HG03354 (cell line): ENCODE measurements around the gene GSK3B.

ENCODE experiments used
- ATAC-seq: cut with Tn5 transposase; IDR thresholded peaks from one replicate; pipeline ENCODE4 v1.9.1; 2021; ENCODE audit warnings: mild to moderate bottlenecking; ENCODE audit not compliant: unreplicated experiment, poor library complexity, severe bottlenecking

GSK3B gene

GRCh38 chr3:119964294-119964693 is 130.0 kb downstream of the GSK3B start:
- ATAC-seq, result no peak

- ATAC-seq, result no peak
Measured at GRCh38 chr3:119955972-119956371, 138.3 kb downstream of the GSK3B start.

GRCh38 chr3:119950666-119951325 is 143.5 kb downstream of the GSK3B start:
- ATAC-seq, result no peak

- no peak for ATAC-seq
Measured at GRCh38 chr3:119945291-119945690, 149.0 kb downstream of the GSK3B start.

GRCh38 chr3:119944091-119944490 is 150.2 kb downstream of the GSK3B start:
- ATAC-seq, result peak; percentile 62

DNA sequence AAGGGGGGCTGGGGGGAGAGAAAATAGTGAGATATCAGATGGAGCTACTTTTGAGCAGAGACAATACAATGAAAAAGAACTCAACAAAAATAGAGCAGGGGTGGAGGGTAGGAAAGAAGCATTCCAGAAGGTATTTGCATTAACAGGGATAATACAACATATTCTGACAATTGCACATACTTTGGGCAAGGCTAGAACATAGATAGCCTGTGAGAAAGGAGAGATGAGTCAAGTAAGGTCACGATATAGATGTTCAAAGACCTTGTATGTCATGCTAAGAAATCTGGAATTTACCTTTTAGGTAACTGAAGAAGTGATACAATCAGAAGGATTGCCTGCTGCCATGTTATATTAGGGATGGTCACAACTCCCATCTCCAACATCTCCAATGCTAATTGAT is 155.2 kb downstream of the GSK3B start:
- no peak for ATAC-seq

DNA sequence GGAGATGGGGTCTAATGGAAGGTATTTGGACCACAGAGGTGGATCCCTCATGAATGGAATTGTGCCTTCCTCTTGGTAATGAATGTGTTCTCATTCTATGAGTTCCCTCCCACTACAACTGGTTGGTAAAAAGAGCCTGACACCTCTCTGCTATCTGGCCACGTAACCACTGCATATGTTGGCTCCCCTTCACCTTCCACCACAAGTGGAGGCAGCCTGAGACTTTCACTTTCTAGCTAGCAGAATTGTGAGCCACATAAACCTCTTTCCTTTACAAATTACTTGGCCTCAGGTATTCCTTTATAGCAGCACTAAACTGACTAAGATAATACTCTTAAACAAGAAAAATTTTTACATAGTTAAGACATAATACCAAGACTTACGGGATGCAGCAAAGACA is 157.0 kb downstream of the GSK3B start:
- ATAC-seq, result peak; percentile 96

GRCh38 chr3:119934249-119934648 is 160.0 kb downstream of the GSK3B start:
- no peak for ATAC-seq

GRCh38 chr3:119933207-119933606 is 161.0 kb downstream of the GSK3B start:
- no peak for ATAC-seq

DNA sequence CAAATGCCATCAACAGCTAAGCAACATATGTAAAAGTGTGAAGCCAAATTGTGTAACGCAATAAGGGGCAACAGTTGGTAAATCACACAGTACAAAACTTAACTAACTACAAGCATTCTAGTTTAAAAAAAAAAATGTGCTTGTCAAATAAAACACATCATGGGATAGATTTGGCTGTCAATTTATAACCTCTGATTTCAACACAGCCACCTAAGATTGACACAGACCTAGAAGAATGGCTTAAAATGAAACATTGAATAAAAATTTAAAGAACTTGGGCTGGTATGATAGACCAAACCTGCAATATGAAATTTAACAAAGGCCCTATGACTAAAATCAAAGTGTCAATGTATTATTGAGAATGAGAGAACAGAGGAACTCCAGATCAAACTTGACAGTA is 164.0 kb downstream of the GSK3B start:
- ATAC-seq, result no peak

- no peak for ATAC-seq
Measured at GRCh38 chr3:119927190-119927589, 167.1 kb downstream of the GSK3B start.

DNA sequence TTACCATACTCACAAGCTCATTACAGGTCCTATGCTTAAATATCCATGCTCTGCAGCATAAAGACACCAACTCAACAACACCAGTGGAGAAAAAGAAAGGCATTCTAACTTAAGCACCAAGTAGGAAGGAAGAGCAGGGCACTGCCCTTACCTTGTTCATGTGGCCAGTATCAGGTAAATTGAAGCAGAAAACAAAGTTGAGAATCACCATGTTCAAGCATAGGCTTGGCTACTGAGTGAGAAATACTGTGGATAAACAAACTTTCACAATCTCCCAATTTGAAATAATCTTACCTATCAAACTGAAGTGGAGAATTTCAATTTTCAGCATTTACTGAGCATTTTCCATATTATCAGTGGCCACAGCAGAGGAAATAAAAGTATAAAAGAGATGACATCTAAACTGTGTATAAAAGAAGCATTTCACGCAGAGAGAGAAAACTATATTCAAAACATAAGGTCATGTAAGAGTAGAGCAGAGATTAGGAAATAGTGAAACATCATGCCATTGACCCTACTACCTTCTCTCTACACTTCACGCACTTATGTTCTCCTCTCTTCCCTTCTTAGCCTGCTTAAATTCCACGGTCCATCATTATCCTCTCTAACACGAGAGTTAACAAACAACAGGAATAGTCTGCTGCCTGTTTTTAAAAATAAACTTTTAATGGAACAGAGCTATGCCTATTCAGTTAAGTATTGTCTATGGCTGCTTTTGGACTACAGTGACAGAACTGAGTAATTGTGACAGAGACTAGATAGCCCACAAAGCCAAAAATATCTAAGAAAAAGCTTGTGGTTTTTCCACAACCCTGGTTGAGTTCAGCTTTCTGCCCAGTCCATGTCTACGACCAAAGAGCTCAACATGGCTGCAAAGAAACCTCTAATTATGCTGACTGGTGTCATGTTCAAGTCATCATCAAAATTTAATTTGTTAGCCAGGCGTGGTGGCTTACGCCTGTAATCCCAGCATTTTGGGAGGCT is 169.8 kb downstream of the GSK3B start:
- no peak for ATAC-seq

DNA sequence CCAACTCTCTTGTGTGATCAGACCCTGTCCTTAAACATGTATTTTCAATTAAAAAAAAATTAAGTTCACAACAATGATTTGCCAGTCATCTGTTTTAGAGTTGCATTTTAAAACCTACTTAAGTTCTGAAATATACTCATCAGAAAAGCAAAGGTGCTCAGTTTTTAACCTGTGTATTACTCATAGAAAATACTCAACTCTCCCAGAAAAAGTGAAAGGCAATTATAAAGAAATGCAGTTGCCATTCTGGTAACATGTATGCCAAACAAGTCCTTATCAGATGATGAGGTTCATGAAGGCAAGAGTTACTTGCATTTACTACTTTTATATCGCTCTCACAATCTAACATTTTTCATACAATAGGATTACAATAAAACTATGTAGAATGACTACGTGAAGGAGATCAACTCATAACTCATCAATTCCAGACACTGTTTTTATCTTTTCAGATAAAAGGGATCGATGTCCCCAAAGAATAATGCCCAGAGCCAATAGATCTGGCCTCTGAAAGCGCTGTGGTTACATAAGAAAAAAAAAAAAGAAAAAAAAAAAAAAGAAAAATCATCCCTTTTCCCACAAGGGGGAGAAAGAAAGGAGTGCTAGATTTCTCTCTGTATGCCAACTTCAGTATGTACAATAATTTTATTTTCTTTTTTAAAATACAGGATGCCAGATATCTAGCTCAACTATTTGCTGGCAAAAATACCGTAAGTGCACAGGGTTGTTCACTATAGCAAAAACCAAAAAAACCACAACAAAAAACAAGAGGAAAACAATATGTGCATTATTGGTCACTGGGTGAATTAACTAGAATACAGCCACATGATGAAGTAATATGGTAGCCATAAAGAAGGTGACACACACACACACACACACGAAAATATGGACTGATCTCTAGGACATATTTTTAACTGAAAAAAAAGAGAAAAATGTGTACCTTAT is 175.0 kb downstream of the GSK3B start:
- no peak for ATAC-seq

- no peak for ATAC-seq
Measured at GRCh38 chr3:119913021-119913420, 181.2 kb downstream of the GSK3B start.

DNA sequence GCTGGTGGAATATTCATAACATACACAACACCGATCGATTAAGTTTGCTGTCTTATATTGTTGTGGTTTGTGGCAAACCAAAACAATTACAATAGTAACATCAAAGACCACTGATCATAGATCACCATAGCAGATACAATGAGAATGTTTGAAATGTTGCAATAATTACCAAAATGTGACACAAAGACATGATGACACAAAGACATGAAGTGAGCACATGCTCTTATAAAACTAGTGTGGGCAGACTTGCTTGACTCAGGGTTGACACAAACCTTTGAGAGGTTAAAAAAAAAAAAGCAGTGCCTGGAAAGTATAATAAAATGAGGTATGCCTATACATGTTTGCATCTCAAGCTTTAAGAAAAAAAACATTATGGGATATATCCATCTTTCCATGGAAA is 182.0 kb downstream of the GSK3B start:
- no peak for ATAC-seq

GRCh38 chr3:119911748-119912147 is 182.5 kb downstream of the GSK3B start:
- ATAC-seq, result no peak

DNA sequence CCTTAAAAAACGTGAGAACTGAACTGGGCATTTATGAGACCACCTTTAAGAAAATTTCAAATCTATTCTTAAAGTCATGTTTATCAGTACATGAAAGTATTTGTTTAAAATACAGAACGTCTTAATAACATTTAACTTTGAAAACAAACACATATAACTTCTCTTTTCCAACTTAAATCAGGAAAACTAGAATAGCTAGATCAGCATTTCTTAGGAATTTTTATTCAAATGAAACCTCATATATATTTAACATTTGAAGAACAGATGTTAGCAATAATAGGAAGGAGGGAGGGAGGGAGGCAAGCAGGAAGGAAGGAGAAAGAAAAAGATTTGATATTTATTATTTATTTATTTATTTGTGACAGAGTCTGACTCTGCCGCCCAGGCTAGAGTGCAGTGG is 192.2 kb downstream of the GSK3B start:
- ATAC-seq, result no peak

DNA sequence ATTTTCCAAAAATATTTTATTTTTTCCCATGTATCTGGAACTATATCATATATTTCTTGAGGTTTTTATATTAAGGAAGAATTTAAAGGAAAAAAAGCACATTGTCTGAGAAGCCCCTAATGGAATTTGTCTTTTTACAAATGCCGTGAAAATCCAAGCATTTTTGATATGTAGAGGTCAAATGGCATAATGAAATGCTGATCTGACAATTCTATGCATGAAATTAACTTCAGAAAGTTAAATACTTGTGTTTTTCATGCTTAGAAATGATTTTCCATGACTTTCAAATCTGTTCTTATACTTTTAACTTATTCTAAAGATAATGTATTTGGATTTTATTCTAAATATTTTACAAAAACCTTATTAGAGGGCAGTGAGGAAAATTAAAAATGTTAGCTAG is 193.1 kb downstream of the GSK3B start:
- no peak for ATAC-seq

DNA sequence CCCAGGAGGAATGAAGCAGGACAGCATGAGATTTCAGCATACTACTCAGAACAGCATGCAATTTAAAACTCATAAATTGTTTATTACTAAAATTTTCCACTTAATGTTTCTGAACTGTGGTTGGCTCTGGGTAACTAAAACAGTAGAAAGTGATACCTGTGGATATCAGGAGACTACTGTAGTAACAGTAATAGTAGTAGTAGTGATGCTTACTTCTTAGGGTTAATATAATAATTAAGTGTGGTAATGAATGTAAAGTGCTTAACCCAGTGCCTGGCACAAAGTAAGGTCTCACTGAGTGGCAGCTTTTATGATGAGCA is 195.1 kb downstream of the GSK3B start:
- ATAC-seq, result no peak

DNA sequence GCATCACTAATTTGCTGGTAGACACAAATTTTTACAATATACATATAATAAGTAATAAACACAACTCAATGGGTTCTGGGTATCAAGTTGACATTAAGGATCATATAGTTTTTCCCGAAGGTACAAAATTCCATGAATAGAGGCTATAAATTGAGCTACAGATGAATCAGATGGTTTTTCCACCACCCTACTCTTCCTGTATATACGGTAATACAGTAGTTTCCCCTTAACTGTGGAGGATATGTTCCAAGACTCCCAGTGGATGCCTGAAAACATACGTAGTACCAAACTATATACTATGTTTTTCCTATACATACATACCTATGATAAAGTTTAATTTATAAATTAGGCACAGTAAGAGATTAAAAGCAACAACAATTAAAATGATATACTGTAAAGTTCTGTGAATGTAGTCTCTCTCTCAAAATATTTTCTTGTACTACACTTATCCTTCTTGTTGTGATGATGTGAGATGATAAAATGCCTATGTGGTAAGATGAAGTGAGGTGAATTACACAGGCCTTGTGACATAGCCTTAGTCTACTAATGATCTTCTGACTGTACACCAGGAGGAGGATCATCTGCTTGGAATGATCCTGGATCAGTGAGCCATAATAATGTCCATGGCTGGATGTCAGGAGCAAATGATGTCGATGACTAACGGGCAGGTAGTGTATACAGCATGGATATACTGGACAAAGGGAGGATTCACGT is 195.6 kb downstream of the GSK3B start:
- ATAC-seq, result no peak
